Fibroblast of mammary gland (primary cell): ENCODE measurements around the gene GLYATL1.

Experiments used
- DNase-seq: peaks from one replicate; pipeline ENCODE4 v3.0.0-alpha.2; 2010; ENCODE audit warnings: low read depth
- H3K4me3 ChIP-seq: 2 replicates; pipeline ENCODE4 v1.5.1; 2011; ENCODE audit warnings: low read depth, mild to moderate bottlenecking, low read length, moderate library complexity; ENCODE audit not compliant: control insufficient read depth
- TF ChIP-seq, protein P1 (sequence below): conservative IDR thresholded peaks from 2 replicates; pipeline ENCODE4 v1.5.1; 2011; ENCODE audit warnings: low read depth, low read length, inconsistent platforms; ENCODE audit not compliant: control insufficient read depth, insufficient read depth

The GLYATL1 gene

DNA sequence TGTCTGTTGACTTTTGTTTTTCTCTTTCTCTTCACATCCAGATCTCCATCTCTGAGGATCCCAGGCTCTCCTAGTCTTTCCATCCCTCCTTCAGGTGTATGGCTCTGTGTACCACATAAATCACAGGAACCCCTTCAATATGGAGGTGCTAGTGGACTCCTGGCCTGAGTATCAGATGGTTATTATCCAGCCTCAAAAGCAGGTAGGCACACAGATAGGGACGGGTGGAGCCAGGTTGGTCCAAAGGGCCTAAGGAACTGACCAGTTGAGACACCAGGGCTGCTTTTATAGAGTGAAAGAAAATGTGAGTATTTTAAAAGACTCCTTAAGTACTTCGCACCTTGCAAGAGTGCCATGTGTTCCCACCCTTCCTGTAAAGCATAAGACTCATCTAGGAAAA is 39.9 kb downstream of the GLYATL1 start:
- H3K4me3 ChIP-seq, result no peak overlapping the region
- DNase-seq, result no peak
- TF ChIP-seq, protein P1, sequence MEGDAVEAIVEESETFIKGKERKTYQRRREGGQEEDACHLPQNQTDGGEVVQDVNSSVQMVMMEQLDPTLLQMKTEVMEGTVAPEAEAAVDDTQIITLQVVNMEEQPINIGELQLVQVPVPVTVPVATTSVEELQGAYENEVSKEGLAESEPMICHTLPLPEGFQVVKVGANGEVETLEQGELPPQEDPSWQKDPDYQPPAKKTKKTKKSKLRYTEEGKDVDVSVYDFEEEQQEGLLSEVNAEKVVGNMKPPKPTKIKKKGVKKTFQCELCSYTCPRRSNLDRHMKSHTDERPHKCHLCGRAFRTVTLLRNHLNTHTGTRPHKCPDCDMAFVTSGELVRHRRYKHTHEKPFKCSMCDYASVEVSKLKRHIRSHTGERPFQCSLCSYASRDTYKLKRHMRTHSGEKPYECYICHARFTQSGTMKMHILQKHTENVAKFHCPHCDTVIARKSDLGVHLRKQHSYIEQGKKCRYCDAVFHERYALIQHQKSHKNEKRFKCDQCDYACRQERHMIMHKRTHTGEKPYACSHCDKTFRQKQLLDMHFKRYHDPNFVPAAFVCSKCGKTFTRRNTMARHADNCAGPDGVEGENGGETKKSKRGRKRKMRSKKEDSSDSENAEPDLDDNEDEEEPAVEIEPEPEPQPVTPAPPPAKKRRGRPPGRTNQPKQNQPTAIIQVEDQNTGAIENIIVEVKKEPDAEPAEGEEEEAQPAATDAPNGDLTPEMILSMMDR, result no peak

DNA sequence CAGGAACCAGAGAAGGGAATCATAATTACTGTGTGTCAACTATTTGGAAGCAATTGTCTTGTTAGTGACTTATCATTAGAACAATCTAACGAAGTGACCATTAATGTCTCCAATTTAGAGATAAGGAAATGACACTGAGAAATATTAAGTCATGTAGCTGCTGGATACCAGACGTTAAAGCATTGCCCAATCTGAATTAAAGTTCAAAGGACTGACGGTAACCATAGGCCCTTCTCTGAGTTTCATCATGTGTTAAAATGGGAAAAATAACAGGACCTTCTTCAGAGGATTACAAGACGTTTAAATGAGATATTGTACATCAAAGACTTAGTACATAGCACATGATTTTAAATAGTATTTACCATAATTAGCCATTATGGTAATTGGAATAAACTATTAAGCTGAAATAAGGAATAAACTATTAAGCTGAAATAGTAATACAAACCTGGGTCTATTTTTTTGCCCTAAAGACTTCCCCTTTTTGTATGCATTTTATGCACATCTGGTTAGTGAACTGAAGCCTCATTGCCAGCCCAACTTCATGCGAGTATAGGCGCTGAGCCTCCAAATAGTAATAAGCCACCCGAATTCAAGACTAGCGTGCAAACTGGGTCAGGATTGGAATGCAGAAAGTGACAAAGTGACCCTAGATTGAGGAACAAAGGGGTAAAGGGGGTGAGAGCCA is 41.0 kb downstream of the GLYATL1 start:
- H3K4me3 ChIP-seq, result no peak overlapping the region
- no peak for DNase-seq
- TF ChIP-seq, protein P1, result no peak

DNA sequence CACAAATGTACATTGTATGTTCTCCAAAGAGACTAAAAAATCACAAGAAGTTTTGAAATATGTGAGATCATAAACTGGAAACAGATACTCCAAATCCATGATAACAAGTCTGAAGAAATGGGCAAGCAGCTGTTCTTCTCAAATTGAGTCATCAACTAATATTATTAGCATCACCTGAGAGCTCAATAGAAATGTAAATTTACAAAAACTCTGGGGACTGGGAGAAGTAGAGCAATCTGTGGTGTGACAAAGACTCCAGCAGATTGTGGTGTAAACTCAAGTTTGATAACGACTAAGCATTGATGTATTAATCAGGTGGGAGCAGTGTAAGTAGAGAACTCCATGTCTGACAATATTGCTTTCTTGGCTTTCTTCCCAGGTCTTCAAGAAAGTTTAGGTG is 53.2 kb downstream of the GLYATL1 start:
- no peak overlapping the region for H3K4me3 ChIP-seq
- no peak for DNase-seq
- TF ChIP-seq, protein P1, result no peak

GRCh38 chr11:58994171-58994570 is 54.9 kb downstream of the GLYATL1 start:
- TF ChIP-seq, protein P1, result no peak
- DNase-seq, result no peak
- no peak overlapping the region for H3K4me3 ChIP-seq

DNA sequence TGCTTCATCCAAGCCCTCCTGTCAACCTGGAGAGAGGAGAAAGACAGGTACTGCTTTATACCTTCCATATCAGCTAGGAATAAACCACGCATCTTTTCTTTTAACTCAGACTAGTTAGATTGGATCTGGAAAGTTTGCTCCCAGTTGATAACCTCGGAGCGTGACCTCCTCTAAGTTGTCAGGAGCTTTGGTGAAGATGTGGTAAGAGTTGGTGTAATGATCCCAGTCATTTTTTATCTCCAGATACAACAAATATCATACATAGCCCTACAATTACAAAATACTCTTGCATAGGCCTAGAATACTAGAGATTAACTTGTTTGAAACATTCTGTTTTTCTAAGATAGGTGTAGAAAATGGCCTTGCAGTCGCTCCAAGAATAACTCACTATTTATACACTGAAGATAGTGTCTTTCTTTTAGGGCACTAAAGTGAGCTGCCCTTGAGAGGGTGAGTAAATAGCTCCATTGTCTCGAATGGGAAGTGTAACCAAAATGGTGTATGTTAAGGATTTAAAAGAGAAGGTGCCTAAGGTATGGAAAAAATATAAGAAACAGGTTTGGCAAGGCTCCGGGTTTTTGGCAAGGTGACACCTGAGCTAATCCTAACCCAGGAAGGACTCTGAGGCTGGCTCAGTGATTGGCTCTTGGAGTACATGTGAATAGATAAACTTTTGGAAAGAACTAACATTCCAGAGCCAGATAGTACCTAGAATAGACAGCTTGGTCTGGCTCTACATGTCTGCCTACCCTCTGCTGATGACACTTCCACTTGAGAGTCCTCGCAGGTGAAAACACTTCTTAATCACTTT is 59.4 kb downstream of the GLYATL1 start:
- DNase-seq, result no peak
- H3K4me3 ChIP-seq, result no peak overlapping the region
- TF ChIP-seq, protein P1, result no peak

- no peak overlapping the region for H3K4me3 ChIP-seq
- no peak for DNase-seq
- TF ChIP-seq, protein P1, result no peak
Measured at GRCh38 chr11:58999291-58999680, 60.0 kb downstream of the GLYATL1 start.
